ENCODE data around the gene PPP2R2B.

- TF ChIP-seq YY1 (IDR thresholded peaks at IDR 0.05; ENCODE audit: insufficient read depth, insufficient read length), result no peak
- TF ChIP-seq SUZ12 (IDR thresholded peaks at IDR 0.05; ENCODE audit: extremely low read depth, insufficient read depth, insufficient read length), result no peak
These were observed 157.3 kb downstream of the PPP2R2B start for GRCh38 chr5:146721073-146721815.

Data from NT2/D1 (cell line).